Hepatocyte (in vitro differentiated cells): ENCODE results near the gene SLC48A1. TPM values are rescaled to one million over a fixed set of nuclear protein-coding genes. Genes with fewer than 3 reads are reported as not detected.

ENCODE experiments used
- DNase-seq: peaks from one replicate; pipeline ENCODE4 v3.0.0-alpha.2; 2016; ENCODE audit warnings: low spot score
- H2AFZ ChIP-seq: fragments of 200-600 bp; sonication (generic); 2 replicates; pipeline ENCODE4 v1.6.0; 2016; ENCODE audit warnings: antibody characterized with exemption, mild to moderate bottlenecking
- H3K27ac ChIP-seq: fragments of 200-600 bp; sonication (generic); 2 replicates; pipeline ENCODE4 v1.5.1; 2016; ENCODE audit warnings: mild to moderate bottlenecking
- H3K27me3 ChIP-seq: fragments of 200-600 bp; sonication (generic); 2 replicates; pipeline ENCODE4 v1.6.1; 2016
- H3K36me3 ChIP-seq: fragments of 200-600 bp; sonication (generic); replicated peaks from 2 replicates; pipeline ENCODE4 v1.5.1; 2016; ENCODE audit warnings: low read depth; ENCODE audit not compliant: insufficient read depth
- H3K4me1 ChIP-seq: fragments of 200-600 bp; sonication (generic); 2 replicates; pipeline ENCODE4 v1.5.1; 2016; ENCODE audit warnings: mild to moderate bottlenecking, moderate library complexity; ENCODE audit not compliant: insufficient read depth
- H3K4me2 ChIP-seq: fragments of 200-600 bp; sonication (generic); 2 replicates; pipeline ENCODE4 v1.6.0; 2016
- H3K4me3 ChIP-seq: fragments of 200-600 bp; sonication (generic); 2 replicates; pipeline ENCODE4 v1.5.1; 2016; ENCODE audit warnings: mild to moderate bottlenecking
- H3K79me2 ChIP-seq: fragments of 200-600 bp; sonication (generic); 2 replicates; pipeline ENCODE4 v1.6.0; 2017; ENCODE audit warnings: mild to moderate bottlenecking
- H3K9me2 ChIP-seq: fragments of 200-600 bp; sonication (generic); replicated peaks from 2 replicates; pipeline ENCODE4 v1.6.0; 2017; ENCODE audit warnings: mild to moderate bottlenecking; ENCODE audit not compliant: insufficient read depth
- H3K9me3 ChIP-seq: fragments of 200-600 bp; sonication (generic); 2 replicates; pipeline ENCODE4 v1.5.1; 2016; ENCODE audit warnings: low read depth, mild to moderate bottlenecking
- H4K20me1 ChIP-seq: fragments of 200-600 bp; sonication (generic); 2 replicates; pipeline ENCODE4 v1.6.0; 2016; ENCODE audit warnings: mild to moderate bottlenecking; ENCODE audit not compliant: insufficient read depth, poor library complexity, severe bottlenecking
- EZH2 ChIP-seq: fragments of 200-600 bp; sonication (generic); IDR thresholded peaks from 2 replicates; pipeline ENCODE4 v1.6.1; 2016; ENCODE audit warnings: antibody characterized with exemption, mild to moderate bottlenecking, borderline replicate concordance
- EZH2phosphoT487 ChIP-seq: fragments of 200-600 bp; sonication (generic); IDR thresholded peaks from one replicate; pipeline ENCODE4 v1.6.1; 2018; ENCODE audit warnings: antibody characterized with exemption, mild to moderate bottlenecking, low read depth, moderate library complexity; ENCODE audit not compliant: unreplicated experiment, severe bottlenecking
- WGBS: methylation state at CpG from one replicate; pipeline ENCODE4 v1.1.6; 2016; ENCODE audit warnings: low lambda C conversion rate; ENCODE audit errors: missing lambda C conversion rate; 5-methylcytosine and 5-hydroxymethylcytosine counted together
- polyA plus RNA-seq: library from polyadenylated mRNA; unstranded; fragments of >200 nt; fragmentation: Nextera tagmentation; extraction: Ambion mirVana; gene quantifications from 2 replicates; pipeline ENCODE4 v1.2.1, GENCODE V29; 2016
- total RNA-seq: library from RNA; depleted of rRNA; stranded (reverse); fragments of >200 nt; gene quantifications from 2 replicates; pipeline ENCODE4 v1.2.3, GENCODE V29; 2014
- TF ChIP-seq, protein P1 (sequence below): fragments of 200-600 bp; sonication (generic); IDR thresholded peaks from 2 replicates; pipeline ENCODE4 v1.5.1; 2016; ENCODE audit warnings: antibody characterized with exemption, mild to moderate bottlenecking; ENCODE audit not compliant: poor library complexity

The SLC48A1 gene
- total and polyA plus RNA-seq, 2 experiments from 2014 or later, result 11.2 to 22.6 TPM

DNA sequence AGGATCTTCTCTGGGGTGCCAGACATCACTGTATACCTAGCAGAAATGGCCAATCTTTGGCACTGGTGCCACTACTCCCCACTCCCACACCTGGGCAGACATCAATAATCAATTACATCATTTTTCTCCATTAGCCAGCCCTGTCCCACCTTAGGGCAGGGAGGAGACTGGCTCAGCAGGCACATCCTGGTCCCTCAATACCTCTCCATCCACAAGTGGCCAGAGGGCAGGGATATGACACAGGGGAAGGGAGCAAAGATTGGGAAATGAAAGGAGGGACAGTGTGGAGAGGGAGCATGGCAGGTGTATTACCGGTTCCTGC is 24.6 kb upstream of the SLC48A1 start:
- Histone ChIP-seq H3K27ac (no peak overlapping the region), H3K4me1 (peaks cover 8% of the 10 kb centered on the region), H3K9me3 (no peaks in the 10 kb centered on the region), H3K79me2 (no peaks in the 10 kb centered on the region), H3K36me3 (no peaks in the 10 kb centered on the region), H3K27me3 (no peaks in the 10 kb centered on the region), H3K4me3 (no peak overlapping the region), H3K9me2 (no peaks in the 10 kb centered on the region), H2AFZ (no peak overlapping the region), H3K4me2 (no peak overlapping the region), H4K20me1 (no peaks in the 10 kb centered on the region)
- TF ChIP-seq EZH2phosphoT487, result no peak
- TF ChIP-seq EZH2, result no peak
- no peak for DNase-seq
- 88% methylated on average over 1 of the region's 1 CpG for WGBS

GRCh38 chr12:47748899-47749298 is 24.1 kb upstream of the SLC48A1 start:
- no peak overlapping the region for H3K4me3 ChIP-seq
- H3K9me2 ChIP-seq, result no peaks in the 10 kb centered on the region
- H3K4me2 ChIP-seq, result no peak overlapping the region
- H3K27me3 ChIP-seq, result no peaks in the 10 kb centered on the region
- H4K20me1 ChIP-seq, result no peaks in the 10 kb centered on the region
- H2AFZ ChIP-seq, result no peak overlapping the region
- no peaks in the 10 kb centered on the region for H3K9me3 ChIP-seq
- no peaks in the 10 kb centered on the region for H3K79me2 ChIP-seq
- no peaks in the 10 kb centered on the region for H3K36me3 ChIP-seq
- WGBS, result 94% methylated on average over 3 of the region's 3 CpGs
- no peak overlapping the region for H3K27ac ChIP-seq
- no peak for DNase-seq
- H3K4me1 ChIP-seq, result peaks cover 10% of the 10 kb centered on the region
- TF ChIP-seq, protein P1, sequence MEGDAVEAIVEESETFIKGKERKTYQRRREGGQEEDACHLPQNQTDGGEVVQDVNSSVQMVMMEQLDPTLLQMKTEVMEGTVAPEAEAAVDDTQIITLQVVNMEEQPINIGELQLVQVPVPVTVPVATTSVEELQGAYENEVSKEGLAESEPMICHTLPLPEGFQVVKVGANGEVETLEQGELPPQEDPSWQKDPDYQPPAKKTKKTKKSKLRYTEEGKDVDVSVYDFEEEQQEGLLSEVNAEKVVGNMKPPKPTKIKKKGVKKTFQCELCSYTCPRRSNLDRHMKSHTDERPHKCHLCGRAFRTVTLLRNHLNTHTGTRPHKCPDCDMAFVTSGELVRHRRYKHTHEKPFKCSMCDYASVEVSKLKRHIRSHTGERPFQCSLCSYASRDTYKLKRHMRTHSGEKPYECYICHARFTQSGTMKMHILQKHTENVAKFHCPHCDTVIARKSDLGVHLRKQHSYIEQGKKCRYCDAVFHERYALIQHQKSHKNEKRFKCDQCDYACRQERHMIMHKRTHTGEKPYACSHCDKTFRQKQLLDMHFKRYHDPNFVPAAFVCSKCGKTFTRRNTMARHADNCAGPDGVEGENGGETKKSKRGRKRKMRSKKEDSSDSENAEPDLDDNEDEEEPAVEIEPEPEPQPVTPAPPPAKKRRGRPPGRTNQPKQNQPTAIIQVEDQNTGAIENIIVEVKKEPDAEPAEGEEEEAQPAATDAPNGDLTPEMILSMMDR, result no peak
- TF ChIP-seq EZH2phosphoT487 (no peak), EZH2 (no peak)

DNA sequence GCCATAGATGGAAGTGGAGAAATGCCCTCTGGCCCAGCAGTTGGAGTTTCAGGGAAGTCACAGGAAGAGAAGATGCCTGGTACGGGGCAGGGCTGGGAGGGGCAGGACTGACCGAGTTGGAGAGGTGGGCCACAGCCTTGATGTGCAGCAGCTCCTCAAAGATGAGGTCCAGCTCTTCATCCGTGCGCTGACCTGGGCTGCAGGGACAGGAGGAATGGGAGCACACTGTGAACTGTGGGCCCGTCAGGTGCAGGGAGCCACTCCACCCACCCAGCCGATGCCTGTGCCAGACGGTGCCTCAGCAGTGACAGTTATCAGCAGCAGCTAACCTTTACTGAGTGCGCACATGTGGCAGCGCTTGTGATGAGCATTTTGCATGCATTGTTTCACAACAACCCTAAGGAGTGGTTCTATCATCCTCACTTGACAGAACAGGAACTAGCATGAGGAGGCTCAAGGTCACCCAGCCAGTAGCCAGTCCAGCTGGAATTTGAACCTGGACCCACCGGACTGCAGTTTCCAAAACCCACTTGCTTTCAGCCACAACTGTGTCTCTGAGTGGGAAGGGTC is 22.7 kb upstream of the SLC48A1 start:
- no peak overlapping the region for H3K4me2 ChIP-seq
- H3K79me2 ChIP-seq, result no peaks in the 10 kb centered on the region
- peaks cover 10% of the 10 kb centered on the region for H3K4me1 ChIP-seq
- H3K36me3 ChIP-seq, result no peaks in the 10 kb centered on the region
- no peaks in the 10 kb centered on the region for H3K27me3 ChIP-seq
- H3K9me2 ChIP-seq, result no peaks in the 10 kb centered on the region
- no peak for DNase-seq
- WGBS, result 90% methylated on average over 10 of the region's 10 CpGs
- H2AFZ ChIP-seq, result no peak overlapping the region
- no peak for TF ChIP-seq EZH2
- TF ChIP-seq EZH2phosphoT487, result no peak
- TF ChIP-seq, protein P1, result no peak
- H3K27ac ChIP-seq, result no peak overlapping the region
- no peaks in the 10 kb centered on the region for H3K9me3 ChIP-seq
- H3K4me3 ChIP-seq, result no peak overlapping the region
- no peaks in the 10 kb centered on the region for H4K20me1 ChIP-seq

DNA sequence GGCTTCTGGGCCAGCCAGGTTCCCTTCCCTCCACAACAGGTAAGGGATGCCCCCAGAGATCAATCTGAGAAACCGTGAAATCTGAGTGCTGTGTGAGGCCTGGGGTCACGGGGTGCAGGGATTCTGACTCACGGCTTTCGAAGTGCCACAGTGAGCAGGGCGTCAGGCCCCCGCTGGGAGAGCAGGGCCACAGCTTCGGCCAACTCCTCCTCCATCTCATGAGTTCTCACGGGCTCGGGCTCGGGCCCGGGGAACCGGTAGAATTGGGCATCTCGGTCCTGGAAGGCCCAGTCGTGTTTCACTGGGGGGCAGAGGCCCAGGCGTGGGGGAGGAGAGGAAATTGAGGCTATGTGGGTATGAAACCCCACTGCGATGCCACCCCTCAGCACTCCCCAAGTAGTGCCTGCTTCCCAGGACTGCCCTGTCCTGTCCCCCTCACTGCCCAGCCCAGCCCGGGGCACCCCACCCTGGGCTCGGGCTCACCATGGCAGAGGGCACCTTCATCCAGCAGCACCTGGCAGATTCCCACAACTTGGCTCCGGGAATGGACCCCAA is 22.0 kb upstream of the SLC48A1 start:
- no peak for DNase-seq
- TF ChIP-seq EZH2 (no peak), EZH2phosphoT487 (no peak)
- TF ChIP-seq, protein P1, result no peak
- Histone ChIP-seq H4K20me1 (no peaks in the 10 kb centered on the region), H3K36me3 (no peaks in the 10 kb centered on the region), H2AFZ (no peak overlapping the region), H3K27me3 (no peaks in the 10 kb centered on the region), H3K9me3 (no peaks in the 10 kb centered on the region), H3K9me2 (no peaks in the 10 kb centered on the region), H3K4me3 (no peak overlapping the region), H3K4me1 (peaks cover 10% of the 10 kb centered on the region), H3K79me2 (no peaks in the 10 kb centered on the region), H3K4me2 (no peak overlapping the region), H3K27ac (no peak overlapping the region)
- 97% methylated on average over 18 of the region's 19 CpGs for WGBS
